Activated naive CD4-positive, alpha-beta T cell treated with anti-CD3 and anti-CD28 coated beads, Interleukin-2, amount 50 U/mL, for 72 hours (primary cell): ENCODE measurements around the gene UCN. TPM values are rescaled to one million over a fixed set of nuclear protein-coding genes. Genes with fewer than 3 reads are reported as not detected.
"Not testable (repeated sequence)": the region's sequence is repeated elsewhere in the genome, so short reads cannot be mapped to it uniquely, and the experiment has no call there.

Experiments used
- ATAC-seq, 2 donors: fragments of 150-1000 bp; cut with Tn5 transposase; 2 replicates each; pipeline ENCODE4 v1.10.0; 2021; ENCODE audit warnings: mild to moderate bottlenecking in 2 of 2, moderate library complexity in 2 of 2
- DNase-seq, 2 donors: peaks; one replicate each; pipeline ENCODE4 v3.0.0; 2021 to 2022; ENCODE audit warnings: low spot score in 2 of 2
- H3K27ac Mint-ChIP-seq, 2 donors: one replicate each; pipeline ENCODE4 v1.8.0; 2022; ENCODE audit warnings: mild to moderate bottlenecking in 2 of 2, mixed read lengths in 2 of 2
- H3K36me3 Mint-ChIP-seq, 2 donors: one replicate each; pipeline ENCODE4 v1.8.0; 2022; ENCODE audit warnings: mixed read lengths in 2 of 2
- H3K9me3 Mint-ChIP-seq, 2 donors: one replicate each; pipeline ENCODE4 v1.8.0; 2022; ENCODE audit warnings: mixed read lengths in 2 of 2
- total RNA-seq, 2 donors: library from RNA; stranded (reverse); gene quantifications; one replicate each; pipeline ENCODE4 v1.2.3, GENCODE V29; 2022

The UCN gene
- total RNA-seq = 1 to 10 TPM; 1.6 to 3.6 TPM

DNA sequence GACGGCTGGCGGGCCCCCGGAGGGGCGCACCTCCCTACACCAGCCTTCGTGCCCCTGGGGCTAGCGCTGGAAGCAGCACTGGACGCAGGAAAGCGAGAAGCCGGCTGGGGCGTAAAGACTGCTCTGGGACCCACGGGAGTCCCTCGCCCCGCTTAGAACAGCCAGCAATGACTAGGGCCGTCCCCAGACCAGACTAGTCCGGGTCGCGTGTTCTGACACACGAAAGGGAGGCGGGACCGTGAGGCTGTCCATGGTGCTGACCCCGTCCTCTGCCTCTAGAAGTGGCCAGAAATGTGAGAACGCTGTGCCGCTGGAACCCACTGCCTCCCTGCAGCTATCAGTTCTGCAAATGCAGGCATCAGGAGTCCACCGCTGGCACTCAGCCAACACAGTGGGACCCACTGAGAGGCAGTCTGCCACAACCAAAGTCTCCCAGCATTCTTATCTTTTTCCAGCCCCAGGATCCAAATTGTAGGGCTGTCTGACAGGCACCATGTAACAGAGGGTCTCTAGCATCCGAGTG is at the start of gene UCN:
TSS of gene UCN (minus strand) at position 87 of the 523 bp plus-strand sequence. CDS start 550 bp downstream, outside the sequence.
- H3K36me3 Mint-ChIP-seq = peaks cover 7 to 12% of the 10 kb centered on the region in 2 donors
- no peak for DNase-seq

DNA sequence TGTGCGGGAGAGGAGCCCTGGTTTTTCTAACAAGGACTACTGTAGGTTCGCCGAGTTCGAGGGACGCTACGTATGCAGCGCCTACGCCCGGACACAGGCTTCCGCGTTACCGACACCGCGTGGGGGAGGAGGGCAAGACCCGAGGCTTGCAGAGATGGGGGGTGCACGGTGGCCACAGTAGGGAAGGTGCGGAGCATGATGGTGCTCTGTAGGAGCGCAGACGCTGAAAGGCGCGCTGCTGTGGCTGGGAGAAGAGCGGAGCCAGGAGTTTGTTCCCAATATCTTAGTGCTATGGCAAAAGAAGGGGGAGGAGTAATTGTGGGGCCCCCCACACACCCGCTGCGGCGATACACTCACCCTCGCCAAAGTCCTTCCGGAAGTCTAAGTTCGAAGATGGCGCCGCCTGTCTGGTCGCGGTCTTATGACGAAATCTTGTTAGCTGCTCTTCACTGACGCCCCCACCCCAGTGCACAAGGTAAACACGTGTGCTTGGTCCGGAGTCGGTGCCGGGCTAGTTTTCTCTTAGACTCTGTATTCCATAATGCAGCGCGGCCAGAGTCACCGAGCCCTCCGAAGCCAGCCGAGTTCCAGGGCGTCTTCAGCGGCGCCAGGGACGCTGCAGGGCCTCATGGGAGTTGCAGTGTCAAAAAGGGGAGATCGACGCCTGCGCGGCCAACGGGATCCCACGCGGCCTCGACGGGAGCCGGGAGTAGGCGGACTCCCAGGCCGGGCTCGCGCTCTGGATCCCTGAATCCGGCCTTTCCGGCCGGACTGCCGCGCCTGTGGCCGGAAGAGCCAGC is 48.3 kb upstream of the UCN start, which contains the start of gene GTF3C2:
TSS of gene GTF3C2 (minus strand) at position 383 of the 800 bp plus-strand sequence. CDS start 13,210 bp downstream, outside the sequence.
- H3K36me3 Mint-ChIP-seq = peaks cover 27 to 28% of the 10 kb centered on the region in 2 donors
- ATAC-seq (peak; percentile 83 to 85), DNase-seq (peak; percentile 85 to 91)
- no peaks in the 10 kb centered on the region for H3K9me3 Mint-ChIP-seq
- peak within 1 kb of the TSS; percentile 97 to 99 for H3K27ac Mint-ChIP-seq

More for the DNA sequence above, at the start of gene UCN:
- no peak within 1 kb of the TSS for H3K27ac Mint-ChIP-seq
- ATAC-seq = no peak
- H3K9me3 Mint-ChIP-seq = no peaks in the 10 kb centered on the region

DNA sequence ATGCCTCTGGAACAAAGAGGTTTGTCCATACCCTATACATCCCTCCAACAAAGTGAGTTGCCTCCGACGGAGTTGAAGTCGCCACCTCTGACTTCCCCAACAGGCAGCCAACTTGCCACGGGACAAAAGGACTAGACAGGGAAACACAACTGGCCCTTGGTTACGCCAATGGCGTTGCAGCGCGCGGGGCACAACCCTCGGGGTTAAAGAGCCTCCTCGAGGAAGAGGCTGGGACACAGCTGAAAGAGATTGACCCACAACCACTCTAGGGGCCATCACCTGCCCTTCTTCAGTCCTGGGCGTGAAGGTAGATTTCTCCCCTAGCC is 47.8 kb upstream of the UCN start:
- Mint-ChIP-seq H3K9me3 (no peaks in the 10 kb centered on the region), H3K36me3 (peaks cover 27 to 28% of the 10 kb centered on the region in 2 donors), H3K27ac (peak overlapping the region; percentile 97 to 99)
- peak; percentile 64 to 72 for DNase-seq
- peak; percentile 51 to 58 for ATAC-seq

- H3K36me3 Mint-ChIP-seq = peaks cover 27 to 28% of the 10 kb centered on the region in 2 donors
- no peak for ATAC-seq
- H3K27ac Mint-ChIP-seq = no peak overlapping the region
- H3K9me3 Mint-ChIP-seq = no peaks in the 10 kb centered on the region
- no peak for DNase-seq
Observed at GRCh38 chr2:27354597-27354927, 46.3 kb upstream of the UCN start.

- H3K36me3 Mint-ChIP-seq = peaks cover 27 to 28% of the 10 kb centered on the region in 2 donors
- H3K27ac Mint-ChIP-seq = no peak overlapping the region
- no peaks in the 10 kb centered on the region for H3K9me3 Mint-ChIP-seq
- DNase-seq (no peak), ATAC-seq (no peak)
Observed at GRCh38 chr2:27353762-27354596, 45.7 kb upstream of the UCN start.

DNA sequence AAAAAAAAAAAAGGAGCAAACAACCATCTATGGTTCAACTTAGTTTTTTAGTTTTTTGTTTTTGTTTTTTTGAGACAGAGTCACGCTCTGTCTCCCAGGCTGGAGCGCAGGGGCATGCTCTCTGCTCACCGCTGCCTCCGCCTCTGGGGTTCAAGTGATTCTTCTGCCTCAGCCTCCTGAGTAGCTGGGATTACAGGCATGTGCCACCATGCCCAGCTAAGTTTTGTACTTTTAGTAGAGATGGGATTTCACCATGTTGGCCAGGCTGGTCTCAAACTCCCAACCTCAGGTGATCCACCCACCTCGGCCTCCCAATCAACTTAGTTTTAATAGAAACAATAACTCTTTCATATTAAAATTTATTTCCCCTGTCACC is 45.1 kb upstream of the UCN start:
- not testable (repeated sequence) for DNase-seq, H3K27ac Mint-ChIP-seq, H3K9me3 Mint-ChIP-seq, ATAC-seq
- peaks cover 22 to 23% of the 10 kb centered on the region in 2 donors for H3K36me3 Mint-ChIP-seq

DNA sequence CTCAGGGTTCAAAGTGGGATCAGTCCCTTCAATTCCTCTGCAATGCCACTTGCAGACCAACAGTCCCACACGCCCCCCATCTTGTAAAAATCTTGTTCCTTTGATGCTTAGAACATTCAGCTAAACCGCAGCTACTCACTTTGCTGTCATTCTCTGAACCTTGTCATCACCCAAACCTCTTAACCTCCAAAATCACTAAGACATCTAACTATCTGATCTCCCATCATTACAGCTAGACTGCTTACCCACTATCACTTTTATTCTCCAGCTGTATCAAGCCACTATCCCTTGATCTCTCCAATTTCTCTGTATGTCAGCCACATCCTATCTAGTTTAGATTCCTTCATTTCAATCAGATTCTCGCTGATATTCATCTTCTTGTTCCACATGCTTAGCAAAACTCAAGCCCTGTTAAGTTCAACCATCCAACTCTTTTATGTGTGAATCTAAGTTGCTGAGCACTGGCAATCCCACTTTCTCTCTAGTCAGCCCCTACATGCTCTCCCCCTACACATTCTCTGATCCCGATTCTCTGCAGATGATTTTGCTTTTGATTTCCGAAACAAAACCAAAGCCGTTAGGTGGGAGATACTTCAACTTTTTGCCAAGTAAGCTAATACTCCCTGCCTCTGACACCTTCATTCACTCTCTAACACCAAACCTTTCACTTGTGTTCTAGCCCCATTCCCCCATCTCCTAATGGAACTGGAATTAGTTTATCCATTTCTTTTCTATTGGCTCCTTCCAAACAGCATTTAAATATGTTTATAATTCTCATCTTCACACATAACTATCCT is 43.8 kb upstream of the UCN start:
- peaks cover 15% of the 10 kb centered on the region in 2 donors for H3K36me3 Mint-ChIP-seq
- ATAC-seq (peak; percentile 12 to 17), DNase-seq (no peak)
- H3K9me3 Mint-ChIP-seq = no peaks in the 10 kb centered on the region
- H3K27ac Mint-ChIP-seq = peak overlapping the region in 1 of 2 donors; percentile 2

DNA sequence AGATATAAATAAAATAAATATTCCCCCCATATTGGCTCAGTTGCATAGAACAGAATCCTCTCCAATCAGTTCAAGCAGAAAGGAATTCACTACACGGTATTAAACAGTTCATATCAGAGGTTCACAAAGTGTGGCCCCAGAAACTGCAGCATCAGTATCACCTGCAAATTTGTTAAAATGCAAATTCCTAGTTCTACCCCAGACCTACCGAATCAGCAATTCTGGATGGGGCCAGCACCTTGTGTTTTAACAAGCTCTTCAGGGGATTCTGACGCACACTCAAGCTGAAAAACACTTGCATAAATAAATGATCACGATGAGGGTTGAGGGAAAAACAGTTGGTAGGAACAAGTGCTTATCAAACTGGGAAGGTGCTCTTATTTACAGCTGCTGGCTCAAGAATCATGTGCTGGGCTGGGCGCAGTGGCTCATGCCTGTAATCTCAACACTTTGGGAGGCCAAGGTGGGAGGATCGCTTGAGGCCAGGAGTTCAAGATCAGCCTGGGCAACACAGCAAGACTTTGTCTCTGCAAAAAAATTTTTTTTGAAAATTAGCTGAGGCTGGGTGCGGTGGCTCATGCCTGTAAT is 42.0 kb upstream of the UCN start:
- DNase-seq = no peak
- Mint-ChIP-seq H3K36me3 (no peaks in the 10 kb centered on the region), H3K9me3 (no peaks in the 10 kb centered on the region), H3K27ac (no peak overlapping the region)
- no peak for ATAC-seq

- DNase-seq = no peak
- Mint-ChIP-seq H3K9me3 (no peaks in the 10 kb centered on the region), H3K27ac (no peak overlapping the region), H3K36me3 (peaks cover 0 to 5% of the 10 kb centered on the region in 2 donors)
- no peak for ATAC-seq
Observed at GRCh38 chr2:27347641-27348040, 39.4 kb upstream of the UCN start.

- no peak for DNase-seq
- Mint-ChIP-seq H3K9me3 (no peaks in the 10 kb centered on the region), H3K36me3 (peaks cover 0 to 11% of the 10 kb centered on the region in 2 donors), H3K27ac (peak overlapping the region in 1 of 2 donors; percentile 29)
- no peak for ATAC-seq
Observed at GRCh38 chr2:27336173-27336572, 27.9 kb upstream of the UCN start.

- DNase-seq (no peak), ATAC-seq (no peak)
- Mint-ChIP-seq H3K27ac (peak overlapping the region; percentile 29 to 41), H3K9me3 (no peaks in the 10 kb centered on the region), H3K36me3 (peaks cover 0 to 2% of the 10 kb centered on the region in 2 donors)
Observed at GRCh38 chr2:27335311-27335710, 27.1 kb upstream of the UCN start.

- Mint-ChIP-seq H3K9me3 (no peaks in the 10 kb centered on the region), H3K27ac (peak overlapping the region in 1 of 2 donors; percentile 98), H3K36me3 (peaks cover 11 to 17% of the 10 kb centered on the region in 2 donors)
- no peak for ATAC-seq
- DNase-seq = no peak
Observed at GRCh38 chr2:27324720-27325119, 16.5 kb upstream of the UCN start.

GRCh38 chr2:27323596-27324285 is 15.5 kb upstream of the UCN start:
- H3K9me3 Mint-ChIP-seq = no peaks in the 10 kb centered on the region
- H3K27ac Mint-ChIP-seq = peak overlapping the region; percentile 97 to 98
- peaks cover 11 to 17% of the 10 kb centered on the region in 2 donors for H3K36me3 Mint-ChIP-seq
- DNase-seq (no peak), ATAC-seq (no peak)

DNA sequence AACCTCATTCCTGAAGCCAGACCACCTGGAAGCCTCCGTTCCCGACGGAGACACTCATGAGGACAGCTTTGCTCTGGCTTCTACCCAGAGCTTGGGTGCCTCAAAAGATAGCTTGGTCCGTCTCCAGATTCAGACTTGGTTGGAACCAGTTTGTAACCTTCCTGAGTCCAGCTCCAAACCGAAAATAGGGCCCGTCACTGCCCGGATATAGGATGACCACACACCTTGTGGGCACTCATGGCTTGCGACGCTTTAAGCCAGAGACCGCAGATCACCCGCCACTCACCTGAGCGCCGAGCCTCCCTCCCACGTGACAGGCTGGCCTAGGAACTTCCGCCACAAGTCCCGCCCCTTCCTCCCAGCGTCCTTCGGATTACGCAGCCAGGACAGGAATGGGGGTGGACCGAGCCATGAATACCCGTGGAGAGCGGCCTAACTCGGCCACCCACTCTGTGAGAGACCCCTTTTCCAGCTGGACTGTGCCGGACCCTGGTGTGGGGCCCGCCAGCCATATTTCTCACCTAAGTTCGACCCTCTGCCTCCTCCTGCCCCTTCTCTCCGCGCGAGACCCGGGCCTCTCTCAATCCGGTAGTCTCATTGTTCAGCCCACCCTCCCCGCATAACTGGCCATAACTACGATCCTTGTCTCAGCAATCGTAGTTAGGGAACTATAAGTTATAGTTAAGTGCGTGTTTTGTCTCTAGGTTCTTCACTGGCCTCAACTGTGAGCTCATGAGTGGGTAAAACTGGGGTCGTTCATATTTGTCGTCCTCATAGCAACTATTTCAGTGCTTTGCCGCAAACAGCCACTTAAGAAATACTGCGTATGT is 14.7 kb upstream of the UCN start, which contains the start of gene MPV17:
TSS of gene MPV17 (minus strand) at position 332 of the 830 bp plus-strand sequence. CDS start 580 bp downstream, outside the sequence.
- ATAC-seq = peak; percentile 96 to 98
- Mint-ChIP-seq H3K36me3 (peaks cover 11 to 17% of the 10 kb centered on the region in 2 donors), H3K9me3 (no peaks in the 10 kb centered on the region), H3K27ac (peak within 1 kb of the TSS; percentile 97 to 98)
- DNase-seq = peak; percentile 84 to 91
